ENCODE measurements around the gene GRIK4. TPM values are rescaled to one million over a fixed set of nuclear protein-coding genes. Genes with fewer than 3 reads are reported as not detected.

The GRIK4 gene
- total and polyA plus RNA-seq, 2 donors (not counting 1 experiment from before 2014, with no cell fraction given), result 0.12 to 0.27 TPM

GRCh38 chr11:120573756-120574354, 62.3 kb downstream of the GRIK4 start:
- Histone ChIP-seq H2AFZ (ENCODE audit: insufficient read depth, low read depth, low read length, poor library complexity, severe bottlenecking) (no peak overlapping the region), H4K20me1 (ENCODE audit: control insufficient read depth, insufficient read depth, low read length, poor library complexity, severe bottlenecking) (no peaks in the 10 kb centered on the region), H3K4me2 (replicated peaks; ENCODE audit: low read depth, low read length, poor library complexity, severe bottlenecking) (no peak overlapping the region), H3K36me3 (replicated peaks in 1 of 2; ENCODE audit: control extremely low read depth in 1 of 2, control insufficient read depth in 1 of 2, extremely low read depth in 1 of 2, insufficient read depth in 2 of 2, low read length in 1 of 2) (no peaks in the 10 kb centered on the region), H3K9ac (ENCODE audit: low read length) (no peak overlapping the region), H3K79me2 (ENCODE audit: control insufficient read depth, insufficient read depth, low read length) (no peaks in the 10 kb centered on the region), H3K27ac (ENCODE audit: low read length in 2 of 2) (no peak overlapping the region), H3K27me3 (replicated peaks in 1 of 4; ENCODE audit: control extremely low read depth in 1 of 4, control insufficient read depth in 3 of 4, insufficient read depth in 4 of 4, low read length in 3 of 4) (peaks cover 0 to 4% (median 2%) of the 10 kb centered on the region in 4 experiments), H3K9me3 (ENCODE audit: control extremely low read depth in 1 of 3, control insufficient read depth in 2 of 3, insufficient read depth in 1 of 3, low read length in 2 of 3) (no peaks in the 10 kb centered on the region), H3K4me3 (ENCODE audit: control extremely low read depth in 1 of 5, extremely low read depth in 1 of 5, insufficient read depth in 1 of 5, low read depth in 2 of 5, low read length in 4 of 5) (no peak overlapping the region), H3K4me1 (ENCODE audit: control insufficient read depth in 2 of 2, insufficient read depth in 2 of 2, low read length in 2 of 2) (no peaks in the 10 kb centered on the region)
- WGBS (ENCODE audit: insufficient coverage), result 87% methylated on average over 3 of the region's 10 CpGs
- H3K27me3 Mint-ChIP-seq, result peaks cover 35% of the 10 kb centered on the region
- ChIA-PET CTCF (no interaction called here), POLR2A (no interaction called here)
- no peaks in the 10 kb centered on the region for H3K4me1 Mint-ChIP-seq
- TF ChIP-seq CTCF (IDR thresholded peaks at IDR 0.05), result no peak
- no peak overlapping the region for H3K4me3 Mint-ChIP-seq
- DNase-seq (no peak), ATAC-seq (ENCODE audit: low read depth) (no peak)
- intact Hi-C loops (cut with micrococcal nuclease), result no loop called here
- no peaks in the 10 kb centered on the region for H3K9me3 Mint-ChIP-seq (ENCODE audit: insufficient read depth)
- H3K27ac Mint-ChIP-seq, result no peak overlapping the region

- Mint-ChIP-seq H3K27me3 (peaks cover 35% of the 10 kb centered on the region), H3K9me3 (ENCODE audit: insufficient read depth) (no peaks in the 10 kb centered on the region), H3K4me3 (no peak overlapping the region), H3K27ac (no peak overlapping the region), H3K4me1 (no peaks in the 10 kb centered on the region)
- no peaks in the 10 kb centered on the region for H4K20me1 ChIP-seq (ENCODE audit: control insufficient read depth, insufficient read depth, low read length, poor library complexity, severe bottlenecking)
- no peaks in the 10 kb centered on the region for H3K79me2 ChIP-seq (ENCODE audit: control insufficient read depth, insufficient read depth, low read length)
- no peak overlapping the region for H3K9ac ChIP-seq (ENCODE audit: low read length)
- intact Hi-C loops (cut with micrococcal nuclease), result no loop called here
- no peaks in the 10 kb centered on the region for H3K36me3 ChIP-seq (replicated peaks in 1 of 2; ENCODE audit: control extremely low read depth in 1 of 2, control insufficient read depth in 1 of 2, extremely low read depth in 1 of 2, insufficient read depth in 2 of 2, low read length in 1 of 2)
- CTCF ChIA-PET, result no interaction called here
- TF ChIP-seq EZH2 (IDR thresholded peaks at IDR 0.05; ENCODE audit: borderline replicate concordance, insufficient read depth, low read depth, low read length, poor library complexity, severe bottlenecking) (no peak), CTCF (IDR thresholded peaks at IDR 0.05) (no peak)
- POLR2A ChIA-PET, result no interaction called here
- H3K27me3 ChIP-seq (replicated peaks in 1 of 4; ENCODE audit: control extremely low read depth in 1 of 4, control insufficient read depth in 3 of 4, insufficient read depth in 4 of 4, low read length in 3 of 4), result peaks cover 0 to 4% (median 2%) of the 10 kb centered on the region in 4 experiments
- no peak overlapping the region for H2AFZ ChIP-seq (ENCODE audit: insufficient read depth, low read depth, low read length, poor library complexity, severe bottlenecking)
- DNase-seq, result no peak
- H3K4me3 ChIP-seq (ENCODE audit: control extremely low read depth in 1 of 5, extremely low read depth in 1 of 5, insufficient read depth in 1 of 5, low read depth in 2 of 5, low read length in 4 of 5), result no peak overlapping the region
- 75% methylated on average over 8 of the region's 8 CpGs for WGBS (ENCODE audit: insufficient coverage)
- no peak for ATAC-seq (ENCODE audit: low read depth)
- no peak overlapping the region for H3K27ac ChIP-seq (ENCODE audit: low read length in 2 of 2)
- no peak overlapping the region for H3K4me2 ChIP-seq (replicated peaks; ENCODE audit: low read depth, low read length, poor library complexity, severe bottlenecking)
- H3K9me3 ChIP-seq (ENCODE audit: control extremely low read depth in 1 of 3, control insufficient read depth in 2 of 3, insufficient read depth in 1 of 3, low read length in 2 of 3), result no peaks in the 10 kb centered on the region
- no peaks in the 10 kb centered on the region for H3K4me1 ChIP-seq (ENCODE audit: control insufficient read depth in 2 of 2, insufficient read depth in 2 of 2, low read length in 2 of 2)
Observed at GRCh38 chr11:120574876-120575275, 63.3 kb downstream of the GRIK4 start.
